ENCODE measurements around the gene ACTN3. TPM values are rescaled to one million over a fixed set of nuclear protein-coding genes. Genes with fewer than 3 reads are reported as not detected.
"Not testable (repeated sequence)": the region's sequence is repeated elsewhere in the genome, so short reads cannot be mapped to it uniquely, and the experiment has no call there.

Gene ACTN3
- total RNA-seq, 1 donor from 2014 or later: not detected

DNA sequence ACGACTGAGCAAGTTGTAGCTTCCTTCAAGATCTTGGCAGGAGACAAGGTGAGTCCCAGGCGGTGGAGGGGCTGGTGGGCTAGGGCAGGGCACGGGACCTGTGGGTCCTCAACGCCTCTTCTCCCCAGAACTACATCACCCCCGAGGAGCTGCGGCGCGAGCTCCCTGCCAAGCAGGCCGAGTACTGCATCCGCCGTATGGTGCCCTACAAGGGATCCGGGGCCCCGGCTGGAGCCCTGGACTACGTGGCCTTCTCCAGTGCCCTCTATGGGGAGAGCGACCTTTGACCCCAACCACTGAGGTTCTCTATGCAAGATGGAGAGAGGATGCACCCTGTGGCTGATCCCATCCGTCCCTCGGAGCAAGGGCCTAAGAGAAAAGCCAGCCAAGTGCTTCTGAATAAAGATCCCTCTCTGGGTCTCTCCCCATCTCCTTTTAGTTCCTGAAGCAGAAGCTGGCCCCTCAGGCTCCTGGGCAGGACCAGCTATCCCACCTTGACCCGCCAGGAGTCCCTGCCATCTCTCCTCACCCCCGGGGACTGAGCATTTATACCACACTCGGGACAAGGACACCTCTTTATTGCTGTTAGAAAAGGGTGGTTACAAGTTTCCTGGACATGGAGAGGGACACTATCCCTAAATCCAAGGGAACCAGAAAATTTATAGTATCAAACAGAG, 16.3 kb downstream of the ACTN3 start:
- intact Hi-C loops (cut with micrococcal nuclease): no loop called here

DNA sequence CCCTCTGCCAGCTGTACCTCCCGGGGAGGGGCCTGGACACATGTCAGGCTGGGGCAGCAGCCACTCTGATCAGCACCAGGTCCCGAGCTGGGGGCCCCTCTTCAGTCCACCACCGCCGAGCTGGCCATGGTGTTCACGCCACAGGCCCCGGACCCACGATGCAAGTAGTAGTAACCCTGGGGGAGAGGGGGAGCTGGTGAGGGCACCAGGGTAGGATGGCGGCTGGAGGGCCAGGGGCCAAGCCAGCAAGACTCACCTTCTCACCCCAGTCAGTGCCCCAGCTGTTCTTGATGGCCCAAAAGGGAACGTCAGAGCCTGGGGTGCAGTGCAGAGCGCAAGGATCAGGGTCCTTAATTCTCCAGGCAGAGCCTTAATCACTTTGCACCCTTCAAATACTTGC, 17.1 kb downstream of the ACTN3 start:
- intact Hi-C loops (cut with micrococcal nuclease): no loop called here

DNA sequence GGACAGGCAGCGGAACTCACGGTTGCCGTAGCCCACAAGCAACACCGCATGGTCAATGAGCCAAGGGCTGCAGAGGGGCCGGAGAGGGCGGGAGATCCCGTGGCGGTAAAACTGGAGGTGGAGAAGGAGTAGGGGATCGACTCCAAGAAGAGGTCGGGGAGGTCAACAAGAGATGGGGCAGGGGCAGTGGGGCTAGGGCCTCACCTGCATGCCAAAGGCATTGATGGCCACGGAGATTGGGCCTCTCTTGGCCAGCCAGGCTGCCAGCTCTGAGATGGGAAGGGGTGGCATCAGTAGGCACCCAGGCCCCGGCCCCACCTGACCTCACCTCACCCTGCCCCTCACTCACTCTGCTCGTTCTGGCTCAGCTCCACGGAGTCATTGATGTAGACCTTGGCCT, 17.8 kb downstream of the ACTN3 start:
- intact Hi-C loops (cut with micrococcal nuclease): no loop called here

DNA sequence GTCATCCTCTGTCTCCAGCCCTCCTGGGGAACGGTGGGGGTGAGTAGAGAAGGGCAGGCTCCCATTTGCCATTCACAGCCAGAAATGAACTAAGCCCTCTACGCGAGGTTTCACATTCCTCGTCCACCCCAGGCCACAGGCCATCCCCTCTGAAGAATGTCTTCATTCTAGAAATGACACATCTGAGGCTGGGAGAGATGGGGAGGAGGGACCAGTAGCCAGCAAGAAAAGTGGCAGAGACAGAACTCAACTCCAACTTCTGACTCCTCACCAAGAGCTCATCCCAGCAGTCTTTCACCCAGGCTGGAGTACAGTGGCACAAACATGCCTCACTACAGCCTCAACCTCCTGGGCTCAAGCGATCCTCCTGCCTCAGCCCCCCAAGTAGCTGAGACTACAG, 18.3 kb downstream of the ACTN3 start:
- intact Hi-C loops (cut with micrococcal nuclease): no loop called here

DNA sequence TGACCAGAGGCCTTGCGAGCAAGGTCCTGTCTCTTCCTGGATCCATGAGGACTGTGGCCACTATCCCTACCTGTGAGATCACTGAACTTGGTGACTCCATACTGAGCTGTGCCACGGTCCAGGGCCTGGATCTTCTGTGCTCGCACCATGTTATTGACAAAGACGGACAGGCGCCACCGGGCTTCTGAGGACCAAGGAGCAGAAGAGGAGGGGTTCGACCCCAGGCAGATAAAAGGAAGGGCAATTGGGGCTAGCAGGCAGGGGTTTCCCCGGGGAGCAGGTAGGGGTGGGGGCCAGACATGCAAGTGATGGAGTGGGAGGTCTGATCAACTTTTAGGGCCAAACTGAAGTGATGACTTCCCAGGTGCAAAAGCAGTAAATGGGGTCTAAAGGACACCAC, 19.5 kb downstream of the ACTN3 start:
- intact Hi-C loops (cut with micrococcal nuclease): no loop called here

DNA sequence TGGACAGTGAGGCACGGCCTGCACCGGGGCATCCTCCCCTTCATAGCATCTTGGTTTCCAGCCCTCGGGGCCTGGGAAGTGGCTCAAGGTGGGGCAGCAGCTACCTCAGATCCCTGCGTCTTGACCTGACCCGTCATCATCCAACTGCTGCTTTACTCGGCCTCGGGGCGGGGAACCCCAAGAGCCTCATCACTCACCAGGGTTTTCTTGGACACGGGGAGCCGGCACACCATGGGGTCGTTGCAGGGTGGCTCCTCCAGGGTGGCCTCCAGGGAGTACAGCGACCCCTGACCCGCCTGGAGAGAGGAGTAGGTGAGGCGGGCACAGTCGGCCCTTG, 21.1 kb downstream of the ACTN3 start:
- intact Hi-C loops (cut with micrococcal nuclease): no loop called here

DNA sequence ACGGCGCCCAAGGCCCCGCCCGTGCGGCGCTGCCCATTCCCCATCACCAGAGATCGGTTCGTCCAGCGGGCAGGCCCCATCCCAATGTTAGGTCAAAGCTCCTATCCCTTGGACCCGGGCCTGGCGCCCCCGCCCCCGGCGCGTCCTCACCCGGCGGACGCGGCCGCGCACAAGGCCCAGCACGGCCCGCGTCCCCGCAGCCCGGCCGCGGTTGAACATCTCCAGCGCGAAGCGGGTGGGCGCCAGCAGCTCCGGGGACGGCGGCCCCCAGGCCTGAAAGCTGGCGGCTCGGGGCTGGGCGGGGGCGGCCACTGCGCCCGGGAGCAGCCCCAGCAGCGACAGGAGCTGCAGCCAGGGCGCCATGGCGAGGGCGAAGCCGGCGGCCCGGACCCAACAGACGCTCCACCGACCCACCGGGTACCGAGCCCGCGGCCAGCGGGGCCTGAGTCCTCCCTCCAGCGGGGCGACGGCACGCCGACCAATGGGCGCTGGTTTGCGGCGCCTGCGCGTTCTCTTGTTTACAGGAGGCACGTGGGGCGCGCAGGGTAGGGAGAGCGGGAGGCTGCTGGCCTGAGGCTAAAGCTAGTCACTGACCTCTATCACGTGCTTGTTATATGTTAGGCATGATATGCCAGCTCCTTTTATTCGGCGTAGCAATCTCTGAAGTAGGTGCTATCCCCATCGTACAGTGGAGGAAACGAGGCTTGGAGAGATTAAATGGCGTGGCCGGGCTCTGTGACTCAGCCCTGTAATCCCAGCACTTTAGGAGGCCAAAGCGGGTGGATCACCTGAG, 21.6 kb downstream of the ACTN3 start, which contains the start of gene CTSF:
Gene CTSF, minus strand, starts transcription at position 483 of the 793 bp plus-strand sequence. Its CDS starts 120 bp downstream, at position 363.
- intact Hi-C loops (cut with micrococcal nuclease): no loop called here

DNA sequence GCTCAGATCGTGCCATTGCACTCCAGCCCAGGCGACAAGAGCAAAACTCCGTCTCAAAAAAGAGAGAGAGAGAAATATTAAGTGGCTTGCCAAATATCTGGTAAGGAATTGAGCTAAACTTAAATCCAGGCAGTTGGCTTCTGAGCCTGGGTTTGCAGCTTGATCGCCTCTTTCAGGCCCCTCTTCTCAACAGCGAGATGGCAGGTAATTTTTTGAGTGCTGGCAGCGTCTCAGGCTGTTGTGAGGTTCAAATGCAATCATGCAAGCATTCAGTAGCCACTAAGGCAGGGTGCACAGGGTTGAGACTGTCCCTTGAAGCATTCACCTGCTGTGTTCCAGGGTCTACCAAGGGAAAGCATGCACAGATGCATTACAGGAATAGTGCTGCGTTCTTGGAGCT, 22.4 kb downstream of the ACTN3 start:
- intact Hi-C loops (cut with micrococcal nuclease): no loop called here

DNA sequence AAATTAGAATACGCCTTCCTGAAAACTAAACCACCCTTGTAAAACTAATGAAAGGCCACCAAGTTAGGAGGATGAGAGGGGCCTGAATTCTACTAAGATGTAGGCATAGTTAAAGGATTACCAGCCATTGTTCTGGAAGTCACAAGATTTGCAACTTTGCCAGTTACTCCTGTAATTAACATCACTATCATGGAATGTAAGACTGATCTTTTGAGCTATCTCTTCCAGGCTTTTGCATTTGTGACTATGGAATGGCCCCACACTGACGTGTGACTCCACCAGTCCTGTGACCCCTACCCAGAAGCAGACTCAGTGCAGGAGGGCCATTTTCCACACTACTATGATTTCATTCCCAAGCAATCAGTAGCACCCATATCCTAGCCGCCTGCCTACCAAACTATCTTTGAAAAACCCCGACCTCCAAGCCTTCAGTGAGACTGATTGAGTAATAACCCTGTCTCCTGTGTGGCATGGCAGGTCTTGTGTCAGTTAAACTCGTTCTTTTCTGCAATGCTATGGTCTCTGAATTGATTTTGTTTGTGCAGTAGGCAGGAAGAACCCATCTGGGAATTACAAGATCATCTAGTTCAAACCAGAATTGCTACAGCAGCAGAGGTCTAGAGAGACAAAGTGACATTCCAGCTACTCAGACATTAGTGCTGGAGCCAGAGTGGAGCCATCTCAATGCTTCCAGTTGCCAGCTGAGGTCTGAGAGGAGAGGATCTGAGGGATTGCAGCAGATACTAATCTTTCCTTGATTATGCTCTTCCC, 23.6 kb downstream of the ACTN3 start:
- intact Hi-C loops (cut with micrococcal nuclease): no loop called here

DNA sequence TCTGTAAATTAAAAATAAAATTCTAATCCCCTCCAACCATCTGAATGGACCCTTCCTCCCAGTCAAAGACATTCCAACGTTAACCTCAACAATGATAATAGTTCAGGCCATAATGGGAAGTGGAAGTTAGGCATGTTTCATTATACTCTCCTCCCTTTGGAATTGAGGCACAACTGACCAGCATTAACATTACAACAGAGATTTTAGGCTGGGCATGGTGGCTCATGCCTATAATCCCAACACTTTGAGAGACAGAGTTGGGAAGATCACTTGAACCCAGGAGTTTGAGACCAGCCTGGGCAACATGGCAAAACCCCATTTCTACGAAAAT, 24.1 kb downstream of the ACTN3 start:
- intact Hi-C loops (cut with micrococcal nuclease): no loop called here

DNA sequence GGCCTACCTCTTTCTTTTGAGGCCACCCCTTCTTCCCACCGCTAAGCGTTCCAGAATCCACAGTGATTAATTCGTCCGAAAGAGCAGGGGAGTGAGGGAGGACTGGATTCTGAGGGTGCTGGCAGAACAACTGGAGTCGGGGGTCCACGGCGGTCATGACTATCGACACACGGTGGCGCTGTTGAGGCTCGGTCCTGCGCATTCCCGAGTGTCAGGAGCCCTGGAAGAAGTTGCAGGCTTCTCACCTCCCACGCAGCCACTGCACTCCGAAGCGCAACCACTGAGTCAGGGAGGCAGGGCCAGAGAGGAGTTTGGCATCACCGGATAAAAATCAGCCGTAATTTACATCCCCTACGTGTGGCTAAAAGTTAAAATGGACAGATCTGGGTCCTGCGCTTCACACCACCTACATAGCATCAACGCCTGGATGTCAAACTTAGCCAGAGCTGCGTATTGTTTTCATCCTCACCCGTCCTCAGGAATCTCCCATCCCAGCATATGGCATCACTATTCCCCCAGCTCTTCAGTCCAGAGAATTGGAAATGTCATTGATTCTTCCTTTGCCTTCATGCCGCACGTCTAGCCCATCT, 32.4 kb downstream of the ACTN3 start:
- intact Hi-C loops (cut with micrococcal nuclease): loop anchor here (1.0 kb wide), 4 partner anchors 33 to 255 kb away; partner anchors contain the start of genes ACTN3, RBM4 and ZDHHC24

DNA sequence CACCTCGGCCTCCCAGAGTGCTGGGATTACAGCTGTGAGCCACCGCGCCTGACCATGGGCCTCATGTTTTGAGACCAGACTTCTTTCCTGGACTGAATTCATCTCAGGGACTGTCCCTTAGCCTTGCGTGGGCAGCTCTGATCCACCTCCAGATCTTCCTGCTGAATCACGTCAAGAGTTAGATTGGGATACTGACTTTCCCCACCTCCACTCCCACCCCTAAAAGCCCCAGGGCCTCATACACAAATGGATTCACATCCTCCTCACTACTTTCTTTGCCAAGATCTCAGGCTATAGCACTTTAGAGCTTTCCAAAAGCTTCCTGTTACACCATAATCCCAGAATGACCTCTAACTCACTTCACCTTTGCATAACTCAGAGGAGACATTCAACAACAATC, 34.1 kb downstream of the ACTN3 start:
- intact Hi-C loops (cut with micrococcal nuclease): no loop called here

DNA sequence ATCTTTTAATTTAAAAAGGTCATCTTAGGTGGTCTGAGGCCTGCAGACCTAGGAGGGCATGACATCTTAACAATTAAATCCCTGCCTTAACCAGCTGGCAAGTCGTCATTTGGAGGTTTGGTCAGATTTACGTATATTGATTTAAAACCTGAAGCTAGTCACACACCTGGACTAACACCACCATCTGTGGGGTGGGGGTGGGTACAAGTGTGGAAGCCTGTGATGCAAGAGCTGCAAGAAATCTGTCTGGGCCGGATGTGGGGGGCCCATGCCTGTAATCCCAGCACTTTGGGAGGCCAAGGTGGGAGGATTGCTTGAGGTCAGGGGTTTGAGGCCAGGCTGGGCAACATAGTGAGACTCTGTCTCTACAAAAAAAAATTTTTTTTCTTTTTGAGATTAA, 34.6 kb downstream of the ACTN3 start:
- intact Hi-C loops (cut with micrococcal nuclease): no loop called here

DNA sequence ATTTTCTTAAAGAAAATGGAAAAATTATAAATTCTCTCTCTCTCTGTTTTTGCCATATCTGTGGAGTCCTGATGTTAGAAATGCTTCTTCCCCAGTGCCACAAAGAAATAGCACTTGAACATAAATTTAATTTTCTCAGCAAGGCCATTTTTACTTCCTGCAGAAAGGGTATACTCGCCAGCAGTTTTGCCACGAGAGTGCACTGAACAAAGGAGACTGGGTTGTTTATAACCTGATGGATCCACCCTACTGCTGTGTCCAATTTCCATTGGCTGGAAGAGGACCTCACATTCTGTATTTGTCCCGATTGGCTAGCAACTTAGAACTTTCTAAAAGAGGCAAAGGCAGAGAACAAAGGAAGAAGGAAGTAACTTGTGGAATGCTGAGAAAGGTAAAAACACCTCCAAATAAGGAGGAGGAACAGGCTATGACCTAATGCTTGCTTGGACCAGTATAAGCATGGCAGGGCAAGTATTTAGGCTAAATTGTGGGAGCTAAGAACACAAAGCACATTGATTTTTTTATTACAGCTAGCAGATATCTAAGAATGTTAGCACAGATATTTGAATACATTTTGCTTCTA, 36.0 kb downstream of the ACTN3 start:
- intact Hi-C loops (cut with micrococcal nuclease): not testable (repeated sequence)

DNA sequence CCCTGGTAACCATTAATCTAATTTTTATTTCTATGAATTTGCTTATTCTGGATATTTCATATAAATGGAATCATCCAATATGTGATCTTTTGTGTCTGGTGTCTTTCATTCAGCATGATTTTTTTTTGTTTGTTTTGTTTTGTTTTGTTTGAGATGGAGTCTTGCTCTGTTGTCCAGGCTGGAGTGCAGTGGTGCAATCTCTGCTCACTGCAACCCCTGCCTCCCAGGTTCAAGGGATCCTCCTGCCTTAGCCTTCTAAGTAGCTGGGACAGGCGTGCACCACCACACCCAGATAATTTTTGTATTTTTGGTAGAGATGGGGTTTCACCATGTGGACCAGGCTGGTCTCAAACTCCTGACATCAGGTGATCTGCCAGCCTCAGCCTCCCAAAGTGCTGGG, 38.7 kb downstream of the ACTN3 start:
- intact Hi-C loops (cut with micrococcal nuclease): not testable (repeated sequence)

DNA sequence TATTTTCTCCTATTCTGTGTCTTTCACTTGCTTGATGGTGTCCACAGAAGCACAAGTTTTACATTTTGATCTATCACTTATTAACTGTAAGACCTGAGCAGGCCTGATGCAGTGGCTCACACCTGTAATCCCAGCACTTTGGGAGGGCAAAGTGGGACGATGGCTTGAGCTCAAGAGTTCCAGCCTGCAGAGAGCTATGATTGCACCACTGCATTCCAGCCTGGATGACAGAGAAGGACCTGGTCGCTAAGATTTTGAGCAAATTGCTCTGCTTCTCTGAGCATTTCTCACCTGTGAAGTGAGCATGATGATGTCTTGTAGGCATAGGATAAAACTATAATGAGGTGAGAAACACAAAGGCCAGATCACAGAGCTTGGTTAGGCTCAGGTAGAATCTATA, 39.4 kb downstream of the ACTN3 start:
- intact Hi-C loops (cut with micrococcal nuclease): no loop called here

DNA sequence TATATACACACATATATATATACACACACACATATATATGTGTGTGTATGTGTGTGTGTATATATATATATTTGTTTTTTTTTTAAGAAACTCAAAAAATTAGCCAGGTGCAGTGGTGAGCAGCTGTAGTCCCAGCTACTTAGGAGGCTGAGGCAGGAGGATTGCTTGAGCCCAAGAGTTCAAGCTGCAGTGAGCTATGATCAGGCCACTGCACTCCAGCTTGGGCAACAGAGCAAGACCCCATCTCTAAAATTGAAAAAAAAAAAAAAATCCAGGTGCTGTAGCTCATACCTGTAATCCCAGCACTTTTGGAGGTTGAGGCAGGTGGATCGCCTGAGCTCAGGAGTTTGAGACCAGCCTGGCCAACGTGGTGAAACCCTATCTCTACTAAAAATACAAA, 42.6 kb downstream of the ACTN3 start:
- intact Hi-C loops (cut with micrococcal nuclease): not testable (repeated sequence)

DNA sequence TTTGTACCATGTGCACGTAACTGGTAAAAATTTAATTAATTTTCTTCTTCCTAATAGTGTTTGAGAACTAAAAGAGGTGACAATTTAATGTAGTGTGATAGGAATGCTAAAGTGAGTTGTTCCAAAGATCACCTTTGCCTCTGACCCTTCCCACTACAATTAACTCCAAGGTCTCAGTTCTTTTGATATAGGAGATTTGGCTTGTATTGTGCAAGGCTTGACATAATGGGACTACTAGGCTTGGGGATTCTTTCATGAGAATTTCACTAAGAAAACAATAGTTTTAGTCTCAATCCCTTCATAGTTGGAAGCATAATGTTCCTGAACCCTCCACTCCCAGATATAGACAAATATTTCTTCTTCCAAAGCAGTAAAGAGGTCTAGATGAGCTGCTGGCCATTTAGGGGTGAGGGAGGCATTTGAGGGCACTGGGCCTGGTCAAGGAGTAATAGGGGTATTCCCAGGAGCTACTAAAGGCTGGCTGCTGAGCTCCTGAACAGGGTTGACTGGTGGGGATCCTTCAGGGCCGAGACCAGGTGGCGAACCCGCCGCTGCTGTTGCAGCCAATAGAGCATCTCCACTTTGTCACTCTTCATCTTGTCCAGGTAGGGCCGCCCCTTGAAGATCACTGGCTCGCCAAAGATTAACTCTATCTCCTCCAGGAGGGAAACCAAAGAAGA, 43.4 kb downstream of the ACTN3 start:
- intact Hi-C loops (cut with micrococcal nuclease): loop anchor here (5.0 kb wide), 1 partner anchor 252 kb away; the partner anchor contains the start of gene RCE1

DNA sequence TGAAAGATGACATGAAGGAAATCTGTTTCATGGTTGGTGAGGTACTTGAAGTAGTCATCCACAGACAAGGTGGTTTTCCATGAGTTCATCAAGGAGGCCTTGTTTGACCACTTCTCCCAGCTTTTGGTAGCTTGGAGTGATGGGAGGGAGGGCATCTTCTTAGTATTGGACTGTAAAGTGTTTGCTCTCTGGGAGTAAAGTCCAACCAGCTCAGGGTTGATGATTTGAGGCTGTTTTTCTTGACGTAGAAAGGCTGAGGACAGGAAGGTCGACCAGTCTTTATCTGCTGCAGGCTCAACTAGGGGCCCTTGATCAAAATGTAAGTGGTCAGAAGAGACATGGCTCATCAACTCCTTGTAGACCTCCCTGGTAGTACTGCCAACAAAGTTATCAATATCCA, 44.5 kb downstream of the ACTN3 start:
- intact Hi-C loops (cut with micrococcal nuclease): loop anchor here (5.0 kb wide), 1 partner anchor 251 kb away; the partner anchor contains the start of gene RCE1

DNA sequence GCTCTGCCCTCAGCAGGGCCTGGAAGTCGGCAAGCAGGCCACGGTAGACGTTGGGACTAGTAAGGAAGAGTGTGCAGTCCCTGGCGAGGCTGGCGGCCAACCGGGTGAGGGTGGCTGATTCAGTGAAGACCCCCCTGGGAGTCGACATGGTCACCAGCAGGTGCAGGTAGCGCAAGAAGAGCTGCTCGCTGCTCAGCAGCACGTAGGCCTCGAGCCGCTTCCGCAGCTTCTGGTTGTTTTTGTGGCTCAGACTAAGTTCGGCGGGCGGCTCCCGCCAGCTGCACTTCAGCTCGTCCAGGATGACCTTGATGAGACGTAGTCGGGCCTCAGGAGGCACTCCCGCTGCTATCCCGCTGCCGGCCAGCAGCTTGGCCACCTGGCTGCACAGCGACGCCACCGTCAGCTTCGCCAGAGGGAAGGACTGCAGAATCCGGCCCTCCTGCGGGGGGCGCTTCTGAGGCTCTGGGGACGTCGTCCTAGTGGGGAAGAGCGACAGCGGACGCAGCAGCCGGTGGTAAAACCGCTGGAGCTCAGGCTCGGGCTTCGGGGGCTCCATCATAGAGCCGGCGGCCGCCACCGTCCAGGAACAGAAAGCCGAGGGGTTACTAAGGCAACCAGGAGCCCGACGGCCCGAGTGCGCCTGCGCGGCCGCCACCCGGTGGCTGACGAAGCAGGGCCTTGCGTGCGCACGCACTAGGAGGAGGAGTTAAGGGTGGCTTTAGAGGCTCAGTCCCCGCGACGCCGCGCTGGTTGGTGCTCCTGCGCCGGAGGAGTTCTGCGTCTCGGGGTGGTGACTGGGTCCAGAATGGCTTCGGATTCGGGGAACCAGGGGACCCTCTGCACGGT, 46.0 kb downstream of the ACTN3 start, which contains the start of the genes CCDC87 and CCS:
Gene CCDC87, minus strand, starts transcription at position 607 of the 846 bp plus-strand sequence. Its CDS starts 48 bp downstream, at position 559.
Gene CCS, plus strand, starts transcription at position 729 of the 846 bp plus-strand sequence. Its CDS starts 77 bp downstream, at position 806.
- intact Hi-C loops (cut with micrococcal nuclease): loop anchor here (1.0 to 5.0 kb wide), 7 partner anchors 24 to 366 kb away; partner anchors contain the start of genes ACTN3, PC, RBM14 and RBM4

Data from T-helper 1 cell treated with Interleukin-12 subunit alpha and Interleukin-12 subunit beta and Interleukin-4 antibody, amounts not matched to agents 30 ng/mL and 1 ng/mL, for 36 hours (primary cell).